ENCODE results near the gene LINC00237.

Gene LINC00237

DNA sequence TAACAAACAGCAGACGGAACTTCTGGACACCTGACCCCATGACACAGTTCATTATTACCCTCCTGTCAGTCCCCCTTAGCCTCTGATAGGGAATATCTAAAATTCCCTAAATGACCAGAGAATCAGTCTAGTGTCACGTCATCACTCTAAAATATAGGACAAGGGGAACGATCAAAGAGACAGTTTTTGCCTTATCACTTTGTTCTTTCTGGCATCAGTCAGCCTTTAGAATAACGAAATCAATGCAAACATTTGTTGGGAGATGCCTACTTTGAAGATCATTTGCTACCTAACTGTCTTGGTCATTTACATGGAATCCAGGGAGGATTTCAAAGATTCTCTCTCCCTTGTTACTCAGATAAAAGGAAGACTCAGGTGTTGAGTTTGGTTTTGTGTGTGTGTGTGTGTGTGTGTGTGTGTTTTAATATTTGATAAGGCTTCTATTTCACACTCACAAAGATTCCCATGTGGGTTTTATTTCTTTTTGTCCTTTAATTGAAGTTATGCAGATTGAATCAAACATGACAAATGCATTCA is 28.3 kb downstream of the LINC00237 start:
- CTCF ChIA-PET = no interaction called here
- TF ChIP-seq, protein P1, sequence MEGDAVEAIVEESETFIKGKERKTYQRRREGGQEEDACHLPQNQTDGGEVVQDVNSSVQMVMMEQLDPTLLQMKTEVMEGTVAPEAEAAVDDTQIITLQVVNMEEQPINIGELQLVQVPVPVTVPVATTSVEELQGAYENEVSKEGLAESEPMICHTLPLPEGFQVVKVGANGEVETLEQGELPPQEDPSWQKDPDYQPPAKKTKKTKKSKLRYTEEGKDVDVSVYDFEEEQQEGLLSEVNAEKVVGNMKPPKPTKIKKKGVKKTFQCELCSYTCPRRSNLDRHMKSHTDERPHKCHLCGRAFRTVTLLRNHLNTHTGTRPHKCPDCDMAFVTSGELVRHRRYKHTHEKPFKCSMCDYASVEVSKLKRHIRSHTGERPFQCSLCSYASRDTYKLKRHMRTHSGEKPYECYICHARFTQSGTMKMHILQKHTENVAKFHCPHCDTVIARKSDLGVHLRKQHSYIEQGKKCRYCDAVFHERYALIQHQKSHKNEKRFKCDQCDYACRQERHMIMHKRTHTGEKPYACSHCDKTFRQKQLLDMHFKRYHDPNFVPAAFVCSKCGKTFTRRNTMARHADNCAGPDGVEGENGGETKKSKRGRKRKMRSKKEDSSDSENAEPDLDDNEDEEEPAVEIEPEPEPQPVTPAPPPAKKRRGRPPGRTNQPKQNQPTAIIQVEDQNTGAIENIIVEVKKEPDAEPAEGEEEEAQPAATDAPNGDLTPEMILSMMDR (IDR thresholded peaks at IDR 0.05; ENCODE audit: control extremely low read depth, extremely low read depth, low read depth, missing control alignments) = no peak
- no peak for DNase-seq (ENCODE audit: extremely low spot score)
- POLR2A ChIA-PET = no interaction called here

GRCh38 chr20:21076073-21076472 is 30.1 kb downstream of the LINC00237 start:
- ChIA-PET CTCF (interaction anchor here (0.9 kb wide), 1 partner anchor 51 kb away, joined by 3 read pairs; no protein-coding TSS in a partner anchor), POLR2A (no interaction called here)
- TF ChIP-seq, protein P1 (IDR thresholded peaks at IDR 0.05; ENCODE audit: control extremely low read depth, extremely low read depth, low read depth, missing control alignments) = no peak
- no peak for DNase-seq (ENCODE audit: extremely low spot score)

- ChIA-PET POLR2A (no interaction called here), CTCF (no interaction called here)
- no peak for DNase-seq (ENCODE audit: extremely low spot score)
- TF ChIP-seq, protein P1 (IDR thresholded peaks at IDR 0.05; ENCODE audit: control extremely low read depth, extremely low read depth, low read depth, missing control alignments) = no peak
These were observed 30.7 kb downstream of the LINC00237 start for GRCh38 chr20:21075471-21075870.

DNA sequence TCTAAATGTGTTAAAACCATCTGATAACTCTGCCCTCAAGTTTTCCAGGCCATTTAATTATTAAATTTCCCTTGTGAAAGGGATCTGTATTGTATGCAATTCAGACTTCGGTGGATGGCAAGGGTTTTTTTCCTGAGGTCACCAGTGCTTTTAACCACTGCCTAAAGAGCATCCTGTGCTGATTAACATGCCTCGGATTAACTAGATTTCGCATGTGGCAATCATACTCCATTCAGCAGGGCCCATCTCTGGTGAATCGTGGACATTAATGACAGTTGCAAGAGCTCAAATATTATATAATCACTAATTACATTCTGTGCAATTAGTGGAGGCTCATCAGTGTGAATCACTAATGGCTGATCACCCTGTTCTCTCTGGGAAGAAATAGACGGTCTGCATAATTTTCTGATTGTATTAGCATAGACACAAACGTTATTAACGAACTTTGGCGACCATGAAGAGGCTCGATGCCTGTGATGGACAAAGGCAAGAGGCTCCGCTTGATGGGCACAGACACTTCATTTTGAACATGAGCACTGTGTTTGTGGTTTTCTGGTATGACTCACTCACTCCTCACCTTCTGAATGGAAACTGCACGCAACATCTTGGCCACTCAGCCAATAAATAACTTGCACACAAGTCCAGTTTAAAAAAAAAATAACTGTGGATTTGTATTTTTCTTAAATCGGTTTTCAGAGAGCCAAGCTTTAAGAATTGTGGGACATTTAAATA is 31.4 kb downstream of the LINC00237 start:
- DNase-seq (ENCODE audit: extremely low spot score) = peak; percentile 53
- CTCF ChIA-PET = no interaction called here
- TF ChIP-seq, protein P1 (IDR thresholded peaks at IDR 0.05; ENCODE audit: control extremely low read depth, extremely low read depth, low read depth, missing control alignments) = no peak
- POLR2A ChIA-PET = no interaction called here

DNA sequence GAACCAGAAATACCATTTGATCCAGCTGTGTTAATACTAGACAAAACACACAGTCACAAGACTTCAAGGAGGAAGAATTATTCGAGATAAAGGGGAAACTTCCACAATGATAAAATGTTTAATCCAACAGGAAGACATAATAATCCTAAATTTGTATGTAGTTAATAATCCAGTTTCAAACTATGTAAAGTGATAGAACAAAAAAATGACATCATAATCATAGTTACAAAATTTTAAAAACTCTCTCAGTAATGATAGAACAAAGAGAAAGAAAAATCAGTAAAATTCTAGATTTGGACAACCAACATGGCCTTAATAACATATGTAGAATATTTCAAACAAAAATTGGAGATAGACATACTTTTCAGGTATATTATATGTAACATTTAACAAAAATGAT is 38.9 kb downstream of the LINC00237 start:
- no peak for DNase-seq (ENCODE audit: extremely low spot score)
- POLR2A ChIA-PET = no interaction called here
- TF ChIP-seq, protein P1 (IDR thresholded peaks at IDR 0.05; ENCODE audit: control extremely low read depth, extremely low read depth, low read depth, missing control alignments) = no peak
- CTCF ChIA-PET = interaction anchor here (1.3 to 1.6 kb wide), 2 partner anchors 14 to 19 kb away, joined by 3 to 5 read pairs; no protein-coding TSS in a partner anchor

- CTCF ChIA-PET = interaction anchor here (2.4 kb wide), 1 partner anchor 16 kb away, joined by 9 read pairs; no protein-coding TSS in a partner anchor
- POLR2A ChIA-PET = no interaction called here
- TF ChIP-seq, protein P1 (IDR thresholded peaks at IDR 0.05; ENCODE audit: control extremely low read depth, extremely low read depth, low read depth, missing control alignments) = no peak
- no peak for DNase-seq (ENCODE audit: extremely low spot score)
These were observed 41.2 kb downstream of the LINC00237 start for GRCh38 chr20:21064924-21065323.
